Stimulated activated CD4-positive, alpha-beta T cell treated with anti-CD3 and anti-CD28 coated beads, Interleukin-15, amount 100 ng/mL, for 1 hour (primary cell): Measurements from ENCODE around the gene SLC7A6OS.

Source experiments
- DNase-seq, 2 donors: peaks; one replicate each; pipeline ENCODE4 v3.0.0-alpha.2; 2020; ENCODE audit warnings: low read depth in 1 of 2, low spot score in 1 of 2

Gene SLC7A6OS

DNA sequence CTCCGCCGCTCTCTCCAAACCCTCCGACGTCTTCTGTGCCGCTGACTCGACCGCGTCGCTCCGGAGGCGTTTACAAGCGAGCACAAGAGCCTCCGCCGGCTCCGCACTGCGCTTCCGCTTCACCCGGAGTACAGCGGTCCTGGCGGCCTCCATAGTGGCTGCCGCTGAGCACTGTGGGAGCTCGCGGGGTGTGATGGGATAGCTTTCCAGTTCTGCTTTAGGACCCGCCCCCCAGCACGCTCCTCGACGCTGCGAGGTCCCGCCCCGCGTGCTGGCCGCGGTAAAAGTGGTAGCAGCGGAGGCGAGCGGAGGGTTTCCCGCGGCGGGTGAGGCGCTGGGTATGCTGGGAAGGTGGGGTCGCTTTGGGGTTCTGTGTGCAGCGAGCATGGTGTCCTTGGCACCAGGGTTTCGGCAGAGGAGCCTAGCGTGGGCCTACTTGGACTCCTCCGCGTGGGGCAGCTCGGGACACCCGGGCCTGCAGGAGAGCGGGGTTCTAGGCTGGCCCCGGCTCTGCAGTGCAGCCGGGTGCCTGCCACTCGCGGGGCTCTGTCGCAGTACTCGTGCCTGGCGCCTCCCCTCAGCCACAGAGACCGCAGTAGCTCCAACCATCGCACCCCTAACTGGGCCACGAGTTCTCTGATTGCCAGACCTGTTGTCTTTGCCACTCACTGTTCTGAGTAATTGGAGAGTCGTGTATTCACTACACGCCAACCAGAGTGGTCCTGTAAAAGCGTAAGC is at the start of gene SLC7A6OS, which contains the start of gene PRMT7:
SLC7A6OS (minus strand) TSS at position 173 of the 738 bp plus-strand sequence; CDS start at position 153, 20 bp downstream.
PRMT7 (plus strand) TSS at position 246 of the 738 bp plus-strand sequence. CDS start 4,961 bp downstream, outside the sequence.
- peak; percentile 81 to 84 for DNase-seq

GRCh38 chr16:68359398-68360191 is 48.8 kb upstream of the SLC7A6OS start:
- no peak for DNase-seq

- DNase-seq = no peak
These were observed 48.2 kb upstream of the SLC7A6OS start for GRCh38 chr16:68358951-68359350.

GRCh38 chr16:68357923-68358322 is 47.2 kb upstream of the SLC7A6OS start:
- DNase-seq = no peak

GRCh38 chr16:68357521-68357922 is 46.8 kb upstream of the SLC7A6OS start:
- DNase-seq = no peak

DNA sequence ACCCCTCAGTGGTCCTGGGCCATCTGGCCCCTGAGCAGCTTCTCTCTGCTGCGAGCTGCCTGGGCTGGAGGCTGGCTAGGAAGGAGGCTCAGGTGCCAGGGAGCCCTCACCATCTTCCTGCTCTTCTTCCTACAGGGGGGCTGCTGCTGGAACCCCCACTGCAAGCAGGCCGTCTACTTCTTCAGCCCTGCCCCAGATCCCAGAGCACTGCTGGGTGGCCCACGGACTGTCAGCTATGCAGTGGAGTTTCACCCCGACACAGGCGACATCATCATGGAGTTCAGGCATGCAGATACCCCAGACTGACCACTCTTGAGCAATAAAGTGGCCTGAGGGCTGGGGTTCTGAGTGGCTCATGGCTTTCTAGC is 46.2 kb upstream of the SLC7A6OS start:
- no peak for DNase-seq

- DNase-seq = peak; percentile 24 to 34
These were observed 45.6 kb upstream of the SLC7A6OS start for GRCh38 chr16:68356249-68356918.

DNA sequence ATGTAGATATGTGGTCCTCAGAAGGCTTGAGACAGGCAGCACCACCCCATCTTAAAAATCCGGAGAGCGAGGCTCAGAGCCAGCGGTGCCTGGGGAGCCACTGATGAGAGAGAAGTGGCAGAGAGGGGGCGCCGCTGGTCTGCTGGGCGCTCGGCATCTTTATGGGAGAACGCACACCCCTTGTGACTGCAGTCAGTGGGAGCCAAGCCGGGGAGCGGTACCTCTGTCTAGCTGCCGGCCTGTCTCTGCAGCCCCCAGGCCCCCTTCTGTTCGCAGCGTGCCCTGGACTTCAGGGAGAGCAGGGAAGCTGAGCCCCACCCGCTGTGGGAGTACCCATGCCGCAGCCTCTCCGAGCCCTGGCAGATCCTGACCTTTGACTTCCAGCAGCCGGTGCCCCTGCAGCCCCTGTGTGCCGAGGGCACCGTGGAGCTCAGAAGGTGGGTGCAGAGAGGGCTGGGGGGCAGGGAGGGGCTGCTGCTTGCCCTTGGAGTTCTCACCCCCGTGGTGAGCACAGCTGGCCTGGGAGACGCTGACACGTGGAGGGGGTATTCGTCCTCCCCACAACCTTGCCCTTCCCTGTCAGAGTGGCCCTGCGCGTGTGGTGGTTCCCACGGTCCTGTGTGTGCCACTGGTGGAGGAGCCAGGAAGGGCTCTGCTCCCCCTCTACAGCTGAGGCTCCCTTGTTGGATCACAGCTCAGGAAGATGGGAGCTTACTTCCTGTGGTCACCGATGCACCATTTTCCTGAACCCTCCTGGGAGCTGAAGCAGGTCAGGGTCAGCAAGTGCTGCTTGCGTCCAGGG is 44.9 kb upstream of the SLC7A6OS start:
- DNase-seq = no peak

DNA sequence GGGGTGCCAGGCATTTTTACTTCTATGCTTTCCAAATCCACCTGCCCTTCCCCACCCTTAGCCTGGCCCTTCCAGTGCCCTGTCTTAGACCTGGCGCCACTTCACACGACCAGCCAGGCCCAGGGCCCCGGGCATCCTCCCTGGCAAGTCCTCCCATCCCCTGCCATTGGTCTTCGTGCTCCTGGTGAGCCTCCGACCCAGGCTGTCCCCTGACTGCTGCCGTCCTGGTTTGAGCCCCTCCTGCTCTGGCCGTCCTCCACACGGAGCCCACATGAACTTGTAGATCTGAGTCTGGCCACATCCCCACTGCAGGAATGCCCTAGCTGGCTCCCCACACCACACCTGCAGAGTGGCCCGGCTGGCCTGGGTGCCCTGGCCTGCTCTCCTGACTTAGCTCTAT is 44.1 kb upstream of the SLC7A6OS start:
- DNase-seq = no peak

GRCh38 chr16:68353366-68353765 is 42.6 kb upstream of the SLC7A6OS start:
- DNase-seq = no peak

DNA sequence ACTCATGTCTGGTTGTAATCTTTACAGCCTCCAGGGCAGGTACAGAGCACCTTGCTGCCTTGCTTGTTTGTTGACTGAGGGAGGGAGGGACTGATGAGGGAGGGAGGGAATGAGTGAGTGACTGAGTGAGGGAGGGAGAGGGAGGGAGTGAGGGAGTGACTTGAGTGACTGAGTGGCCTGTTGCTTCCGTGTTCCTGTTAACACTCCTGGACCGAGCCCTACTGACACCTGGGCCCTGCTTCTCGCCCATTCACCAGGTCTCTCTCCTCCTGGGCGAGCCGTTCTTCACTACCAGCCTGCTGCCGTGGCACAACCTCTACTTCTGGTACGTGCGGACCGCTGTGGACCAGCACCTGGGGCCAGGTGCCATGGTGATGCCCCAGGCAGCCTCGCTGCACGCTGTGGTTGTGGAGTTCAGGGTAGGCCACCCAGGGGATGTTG is 41.3 kb upstream of the SLC7A6OS start:
- no peak for DNase-seq

GRCh38 chr16:68351463-68351862 is 40.7 kb upstream of the SLC7A6OS start:
- DNase-seq = no peak

- DNase-seq = no peak
These were observed 40.1 kb upstream of the SLC7A6OS start for GRCh38 chr16:68350813-68351350.

GRCh38 chr16:68349838-68350410 is 39.2 kb upstream of the SLC7A6OS start:
- no peak for DNase-seq

- DNase-seq = no peak
These were observed 38.1 kb upstream of the SLC7A6OS start for GRCh38 chr16:68348639-68349445.

GRCh38 chr16:68347605-68348004 is 36.9 kb upstream of the SLC7A6OS start:
- no peak for DNase-seq

DNA sequence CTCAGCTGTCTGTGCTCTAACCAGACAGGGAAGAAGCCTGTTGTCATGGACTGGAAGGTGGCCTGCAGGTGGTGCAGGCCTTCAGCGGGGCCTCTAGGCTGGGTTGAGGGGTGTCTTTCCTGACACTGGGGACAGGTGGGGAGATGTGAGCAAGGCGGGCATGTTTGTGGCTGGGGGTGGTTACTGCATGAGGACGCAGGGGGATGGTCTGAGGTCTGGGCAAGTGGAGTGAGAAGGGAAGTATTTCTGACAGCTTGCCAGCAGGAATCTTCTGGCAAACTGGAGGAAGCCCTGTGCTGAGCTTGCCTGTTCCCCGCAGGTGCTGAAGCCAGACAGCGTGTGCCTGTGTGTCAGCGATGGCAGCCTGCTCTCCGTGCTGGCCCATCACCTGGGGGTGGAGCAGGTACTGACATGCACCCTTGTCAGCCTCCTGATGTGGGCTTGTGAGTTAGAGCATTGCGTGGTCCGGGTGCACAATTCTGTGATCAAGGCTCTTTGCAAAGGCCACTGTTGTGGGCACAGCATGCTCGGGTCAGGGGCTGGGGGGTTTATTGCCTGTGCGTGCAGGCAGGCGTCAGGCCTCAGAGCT is 36.2 kb upstream of the SLC7A6OS start:
- no peak for DNase-seq

GRCh38 chr16:68345958-68346635 is 35.4 kb upstream of the SLC7A6OS start:
- no peak for DNase-seq
